Measurements from ENCODE around the gene DFFB.

GRCh38 chr1:3821447-3821846 lies 35.8 kb upstream of the DFFB start:
- TF ChIP-seq POLR2A (IDR thresholded peaks at IDR 0.05; ENCODE audit: low read length), result no peak
- no peak for TF ChIP-seq GATA1 (IDR thresholded peaks at IDR 0.05; ENCODE audit: low read depth, low read length)
